Endothelial cell of umbilical vein (primary cell): Measurements from ENCODE around the gene TMPRSS3. TPM values are rescaled to one million over a fixed set of nuclear protein-coding genes. Genes with fewer than 3 reads are reported as not detected.

Experiments
- BruUV-seq: library from RNA; stranded (reverse); fragments of 400-500 nt; replicated peaks from 2 replicates; lab custom pipeline; 2021; lab: Mats Ljungman, UMichigan
- CTCF ChIA-PET: fragments of 300-600, 350-600 bp; sonication (Branson Sonifier 250); formaldehyde crosslinking; loops from one replicate; lab custom pipeline; 2021; ENCODE audit warnings: antibody characterized with exemption, inconsistent platforms; lab: Charles Lee
- POLR2A ChIA-PET: fragments of 300-600, 350-600 bp; sonication (Branson Sonifier 250); formaldehyde crosslinking; loops from one replicate; lab custom pipeline; 2021; ENCODE audit warnings: antibody characterized with exemption, inconsistent platforms; lab: Charles Lee
- DNase-seq: peaks from one replicate; pipeline ENCODE4 v3.0.0-alpha.2; 2011; ENCODE audit warnings: low read depth, low spot score
- FAIRE-seq: peaks from 2 replicates; lab custom pipeline; 2011; peaks lifted over from hg19 to GRCh38; lab: Jason Lieb, UNC
- H2AFZ ChIP-seq: 2 replicates; pipeline ENCODE4 v1.6.0; 2012; ENCODE audit warnings: low read depth, low read length, control low read depth, inconsistent platforms
- H3K27ac ChIP-seq: 2 replicates; pipeline ENCODE4 v1.5.1; 2011; ENCODE audit warnings: low read depth, mild to moderate bottlenecking, control low read depth, low read length, moderate library complexity; ENCODE audit not compliant: insufficient read depth
- H3K27me3 ChIP-seq, 2 experiments: 2 replicates each; pipeline versions ENCODE4 v1.6.0 to v1.6.1; 2011; ENCODE audit warnings: low read length in 2 of 2, mixed read lengths in 1 of 2; ENCODE audit not compliant: control insufficient read depth in 2 of 2, insufficient read depth in 2 of 2
- H3K36me3 ChIP-seq, 2 experiments: 2 replicates in 1 of 2; 3 replicates in 1 of 2; pipeline ENCODE4 v1.5.1; 2011; ENCODE audit warnings: low read length in 2 of 2, mild to moderate bottlenecking in 1 of 2, moderate library complexity in 1 of 2; ENCODE audit not compliant: control insufficient read depth in 2 of 2, insufficient read depth in 2 of 2; ENCODE audit errors: extremely low read depth in 1 of 2
- H3K4me1 ChIP-seq: 3 replicates; pipeline ENCODE4 v1.5.1; 2011; ENCODE audit warnings: mild to moderate bottlenecking, low read length; ENCODE audit not compliant: control insufficient read depth, insufficient read depth; ENCODE audit errors: extremely low read depth
- H3K4me2 ChIP-seq: 2 replicates; pipeline ENCODE4 v1.6.1; 2011; ENCODE audit warnings: low read length, control low read depth, mixed read lengths; ENCODE audit not compliant: insufficient read depth
- H3K4me3 ChIP-seq, 3 experiments: fragments of 200-600 bp in 1 of 3; sonication (generic), shearing (Covaris generic) in 1 of 3; replicated peaks in 1 of 3; 2 replicates each; pipeline ENCODE4 v1.5.1; 2011 to 2016; ENCODE audit warnings: control low read depth in 3 of 3, low read length in 3 of 3, mild to moderate bottlenecking in 2 of 3, inconsistent platforms in 1 of 3, low read depth in 1 of 3, moderate library complexity in 1 of 3; ENCODE audit not compliant: insufficient read depth in 1 of 3
- H3K79me2 ChIP-seq: 2 replicates; pipeline ENCODE4 v1.6.0; 2012; ENCODE audit warnings: low read length, inconsistent platforms; ENCODE audit not compliant: control insufficient read depth, insufficient read depth
- H3K9ac ChIP-seq: replicated peaks from 2 replicates; pipeline ENCODE3; 2011; ENCODE audit warnings: low read length, control low read depth; ENCODE audit not compliant: insufficient read depth; ENCODE audit errors: extremely low read depth
- H3K9me1 ChIP-seq: replicated peaks from 3 replicates; pipeline ENCODE4 v1.6.0; 2011; ENCODE audit warnings: mild to moderate bottlenecking, low read length; ENCODE audit not compliant: control insufficient read depth, insufficient read depth; ENCODE audit errors: extremely low read depth
- H3K9me3 ChIP-seq: replicated peaks from 2 replicates; pipeline ENCODE4 v1.5.1; 2012; ENCODE audit warnings: low read length, inconsistent platforms; ENCODE audit not compliant: control insufficient read depth, insufficient read depth
- H4K20me1 ChIP-seq: replicated peaks from 2 replicates; pipeline ENCODE3; 2011; ENCODE audit warnings: mild to moderate bottlenecking, low read length; ENCODE audit not compliant: control insufficient read depth, insufficient read depth; ENCODE audit errors: extremely low read depth
- CTCF ChIP-seq, 2 donors: IDR thresholded peaks; 1 replicate in 1 of 2; 2 replicates in 1 of 2; pipeline ENCODE4 v1.5.1; 2011; ENCODE audit warnings: low read length in 2 of 2, mild to moderate bottlenecking in 2 of 2, moderate library complexity in 2 of 2, control low read depth in 1 of 2, inconsistent platforms in 1 of 2, low read depth in 1 of 2; ENCODE audit not compliant: insufficient read depth in 1 of 2; ENCODE audit errors: extremely low read depth in 1 of 2
- EZH2 ChIP-seq: IDR thresholded peaks from 2 replicates; pipeline ENCODE4 v1.6.1; 2012; ENCODE audit warnings: borderline replicate concordance, low read depth, mild to moderate bottlenecking, moderate library complexity, low read length, inconsistent platforms; ENCODE audit not compliant: severe bottlenecking
- FOS ChIP-seq: IDR thresholded peaks from 2 replicates; pipeline ENCODE4 v1.6.1; 2011; ENCODE audit warnings: mild to moderate bottlenecking, low read length, moderate library complexity, borderline replicate concordance; ENCODE audit not compliant: insufficient read depth
- GATA2 ChIP-seq: IDR thresholded peaks from 2 replicates; pipeline ENCODE4 v1.7.0; 2011; ENCODE audit warnings: low read depth, mild to moderate bottlenecking, moderate library complexity, mixed read lengths, low read length; ENCODE audit not compliant: insufficient read length, insufficient read depth
- JUN ChIP-seq: IDR thresholded peaks from 2 replicates; pipeline ENCODE4 v1.6.1; 2011; ENCODE audit warnings: borderline replicate concordance, low read depth; ENCODE audit not compliant: insufficient read length, insufficient read depth
- MAX ChIP-seq: IDR thresholded peaks from 2 replicates; pipeline ENCODE4 v1.6.1; 2011; ENCODE audit not compliant: insufficient read depth, insufficient read length
- MYC ChIP-seq: IDR thresholded peaks from one replicate; pipeline ENCODE4 v1.6.1; 2011; ENCODE audit warnings: mild to moderate bottlenecking, low read depth, low read length
- POLR2A ChIP-seq: IDR thresholded peaks from 2 replicates; pipeline ENCODE4 v1.6.1; 2012; ENCODE audit warnings: low read depth, mild to moderate bottlenecking, control low read depth, low read length
- POLR2AphosphoS5 ChIP-seq: IDR thresholded peaks from 2 replicates; pipeline ENCODE4 v1.6.1; 2012; ENCODE audit warnings: low read depth, mild to moderate bottlenecking, control low read depth, low read length, moderate library complexity; ENCODE audit not compliant: insufficient read depth
- dilution Hi-C: fragments of 300-500 bp; cut with MboI; formaldehyde crosslinking; loops from one replicate; pipeline ENCODE4 v1.15.0; 2019; ENCODE audit warnings: low sequenced_read_pairs; ENCODE audit not compliant: extremely low pct_ligation_motif_present
- intact Hi-C: fragments of 100-400 bp; cut with micrococcal nuclease; formaldehyde crosslinking; loops from one replicate; pipeline ENCODE4 v1.10.0; 2022
- polyA plus RNA-seq, 4 experiments: library from polyadenylated mRNA; depleted of rRNA in 3 of 4; stranded (reverse) in 3 of 4; unstranded in 1 of 4; fragments of >200 nt; gene quantifications; 2 replicates each; pipeline versions ENCODE4 v1.2.1 to v1.2.3, GENCODE V29; 2011 to 2012; ENCODE audit warnings: missing spikeins in 1 of 4
- total RNA-seq: library from RNA; stranded (reverse); gene quantifications from 2 replicates; pipeline ENCODE4 v1.2.3, GENCODE V29; 2021

The TMPRSS3 gene
- total and polyA plus RNA-seq, 2 donors (not counting 3 experiments of a cell fraction or from before 2014, with no cell fraction given), result not detected

GRCh38 chr21:42358937-42359336 lies 36.9 kb downstream of the TMPRSS3 start:
- Histone ChIP-seq H3K4me2 (no peak overlapping the region), H3K9me3 (no peaks in the 10 kb centered on the region), H3K79me2 (no peaks in the 10 kb centered on the region), H3K4me1 (no peaks in the 10 kb centered on the region), H3K4me3 (no peak overlapping the region), H3K27ac (no peak overlapping the region), H3K9me1 (no peaks in the 10 kb centered on the region), H3K36me3 (no peaks in the 10 kb centered on the region), H2AFZ (no peak overlapping the region), H4K20me1 (no peaks in the 10 kb centered on the region), H3K9ac (no peak overlapping the region), H3K27me3 (peaks cover 0 to 1% of the 10 kb centered on the region in 2 experiments)
- POLR2A ChIA-PET, result no interaction called here
- dilution Hi-C loops, result no loop called here
- TF ChIP-seq MAX (no peak), CTCF (IDR thresholded peaks at IDR 0.05; ENCODE audit: extremely low read depth in 1 of 2, insufficient read depth in 1 of 2, low read depth in 1 of 2, low read length in 2 of 2) (no peak), POLR2A (no peak), EZH2 (no peak), MYC (no peak), POLR2AphosphoS5 (no peak), GATA2 (no peak), JUN (no peak), FOS (no peak)
- no peak for DNase-seq
- intact Hi-C loops, result no loop called here
- CTCF ChIA-PET, result interaction anchor here (0.5 to 1.1 kb wide), 3 partner anchors 13 to 325 kb away, joined by 3 to 5 read pairs (median 3); no protein-coding TSS in a partner anchor
- no peak for FAIRE-seq
- BruUV-seq, result no TSS peak
